ENCODE measurements around the gene IFNL4. TPM values are rescaled to one million over a fixed set of nuclear protein-coding genes. Genes with fewer than 3 reads are reported as not detected.
A peak's percentile ranks its signal among the peaks of the same experiment; 100 is the strongest.

IFNL4 gene
- total RNA-seq, 1 donor from 2014 or later: not detected

DNA sequence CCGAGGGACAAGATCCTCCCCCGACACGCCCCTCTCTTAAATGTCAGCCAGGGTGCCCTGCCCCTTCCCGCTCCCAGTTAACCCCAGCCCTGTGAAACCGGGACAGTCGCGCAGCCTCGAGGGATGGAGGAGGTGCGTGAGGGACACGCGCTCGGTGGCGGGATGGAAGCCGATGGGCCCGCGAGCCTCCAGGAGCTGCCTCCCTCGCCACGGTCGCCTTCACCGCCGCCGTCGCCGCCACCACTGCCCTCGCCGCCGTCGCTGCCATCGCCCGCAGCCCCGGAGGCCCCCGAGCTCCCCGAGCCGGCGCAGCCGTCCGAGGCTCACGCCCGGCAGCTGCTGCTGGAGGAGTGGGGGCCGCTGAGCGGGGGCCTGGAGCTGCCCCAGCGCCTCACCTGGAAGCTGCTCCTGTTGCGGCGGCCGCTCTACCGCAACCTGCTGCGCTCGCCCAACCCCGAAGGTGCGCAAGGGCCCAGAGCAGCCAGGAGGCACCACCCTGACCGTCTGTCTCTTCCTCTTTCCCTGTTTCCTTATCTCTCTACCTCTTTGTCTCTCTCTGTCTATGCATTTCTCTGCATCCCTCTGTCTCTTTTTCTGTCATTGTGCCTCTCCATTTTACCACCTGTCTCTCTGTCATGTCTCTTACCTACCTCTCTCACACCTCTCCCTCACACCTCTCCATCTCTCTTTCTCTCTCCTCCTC lies 51.6 kb downstream of the IFNL4 start, which contains the start of gene NCCRP1:
Gene NCCRP1, plus strand, starts transcription at position 105 of the 703 bp plus-strand sequence. Its CDS starts 19 bp downstream, at position 124.
- peak; percentile 84 for DNase-seq (ENCODE audit: low spot score)
- Mint-ChIP-seq H3K27me3 (ENCODE audit: insufficient read depth, low read depth) (peaks cover 40% of the 10 kb centered on the region), H3K9me3 (no peaks in the 10 kb centered on the region), H3K27ac (no peak within 1 kb of the TSS), H3K36me3 (no peaks in the 10 kb centered on the region), H3K4me1 (peaks cover 40% of the 10 kb centered on the region), H3K4me3 (peak within 1 kb of the TSS; percentile 74)
- peak within 1 kb of the TSS; percentile 46 for H3K4me3 ChIP-seq
- peak; percentile 66 for TF ChIP-seq EZH2 (IDR thresholded peaks at IDR 0.05)
- no peak for TF ChIP-seq EZH2phosphoT487 (IDR thresholded peaks at IDR 0.05)
- TF ChIP-seq CTCF (IDR thresholded peaks at IDR 0.05): no peak
- no peaks in the 10 kb centered on the region for H4K20me1 ChIP-seq (ENCODE audit: low read depth)
- H3K79me2 ChIP-seq (ENCODE audit: low read depth): no peaks in the 10 kb centered on the region
- no peaks in the 10 kb centered on the region for H3K9me3 ChIP-seq (ENCODE audit: low read depth)
- peaks cover 45% of the 10 kb centered on the region for H3K27me3 ChIP-seq
- no peak within 1 kb of the TSS for H3K9ac ChIP-seq
- no peaks in the 10 kb centered on the region for H3K36me3 ChIP-seq
- H3K4me1 ChIP-seq: peaks cover 6% of the 10 kb centered on the region
- peak within 1 kb of the TSS; percentile 86 for H3K4me2 ChIP-seq
- peaks cover 17% of the 10 kb centered on the region for H3F3A ChIP-seq (ENCODE audit: low read depth)
- no peak within 1 kb of the TSS for H3K27ac ChIP-seq
- peak within 1 kb of the TSS; percentile 82 for H2AFZ ChIP-seq (replicated peaks)

- H3K27ac Mint-ChIP-seq: no peak overlapping the region
- no peaks in the 10 kb centered on the region for H3K36me3 ChIP-seq
- peak overlapping the region; percentile 74 for H3K4me3 Mint-ChIP-seq
- H3K4me1 ChIP-seq: peaks cover 6% of the 10 kb centered on the region
- peaks cover 36% of the 10 kb centered on the region for H3K27me3 Mint-ChIP-seq (ENCODE audit: insufficient read depth, low read depth)
- peaks cover 17% of the 10 kb centered on the region for H3F3A ChIP-seq (ENCODE audit: low read depth)
- H3K9ac ChIP-seq: no peak overlapping the region
- no peaks in the 10 kb centered on the region for H3K9me3 Mint-ChIP-seq
- peak; percentile 77 for DNase-seq (ENCODE audit: low spot score)
- TF ChIP-seq EZH2phosphoT487 (IDR thresholded peaks at IDR 0.05): no peak
- TF ChIP-seq CTCF (IDR thresholded peaks at IDR 0.05): no peak
- TF ChIP-seq EZH2 (IDR thresholded peaks at IDR 0.05): no peak
- H3K27me3 ChIP-seq: peaks cover 45% of the 10 kb centered on the region
- H3K4me2 ChIP-seq: peak overlapping the region; percentile 86
- no peaks in the 10 kb centered on the region for H3K9me3 ChIP-seq (ENCODE audit: low read depth)
- H3K79me2 ChIP-seq (ENCODE audit: low read depth): no peaks in the 10 kb centered on the region
- H3K4me3 ChIP-seq: peak overlapping the region; percentile 46
- peak overlapping the region; percentile 82 for H2AFZ ChIP-seq (replicated peaks)
- no peak overlapping the region for H3K27ac ChIP-seq
- no peaks in the 10 kb centered on the region for H4K20me1 ChIP-seq (ENCODE audit: low read depth)
- H3K4me1 Mint-ChIP-seq: peaks cover 36% of the 10 kb centered on the region
- H3K36me3 Mint-ChIP-seq: no peaks in the 10 kb centered on the region
Observed at GRCh38 chr19:39196320-39196719, 52.3 kb downstream of the IFNL4 start.

Other genes starting within 250 kb of the IFNL4 start
- 3.1 and 7.9 TPM in 2 replicates for gene FBXO27, start 216.3 kb downstream of the IFNL4 start, total RNA-seq (ENCODE audit: low replicate concordance)
- gene ACP7, start 164.5 kb downstream of the IFNL4 start, total RNA-seq (ENCODE audit: low replicate concordance): 0.22 TPM in 1 of 2 replicates, not detected in the other
- gene PAK4, start 123.1 kb downstream of the IFNL4 start, total RNA-seq (ENCODE audit: low replicate concordance): 9.7 and 34.3 TPM in 2 replicates
- gene NCCRP1, start 51.9 kb downstream of the IFNL4 start, total RNA-seq (ENCODE audit: low replicate concordance): 1.0 and 1.9 TPM in 2 replicates
- gene SYCN, start 44.6 kb downstream of the IFNL4 start, total RNA-seq (ENCODE audit: low replicate concordance): not detected in 2 replicates
- gene IFNL3, start 3.9 kb downstream of the IFNL4 start, total RNA-seq (ENCODE audit: low replicate concordance): not detected in 2 replicates
- not detected in 2 replicates for gene IFNL2, start 19.5 kb upstream of the IFNL4 start, total RNA-seq (ENCODE audit: low replicate concordance)
- not detected in 2 replicates for gene IFNL1, start 47.6 kb upstream of the IFNL4 start, total RNA-seq (ENCODE audit: low replicate concordance)
- gene LRFN1, start 72.0 kb upstream of the IFNL4 start, total RNA-seq (ENCODE audit: low replicate concordance): 0.17 and 4.3 TPM in 2 replicates
- gene GMFG, start 87.2 kb upstream of the IFNL4 start, total RNA-seq (ENCODE audit: low replicate concordance): 0.43 TPM in 1 of 2 replicates, not detected in the other
- gene SAMD4B, start 93.6 kb upstream of the IFNL4 start, total RNA-seq (ENCODE audit: low replicate concordance): 32.8 and 105 TPM in 2 replicates
- 15.6 and 29.1 TPM in 2 replicates for gene PAF1, start 142.2 kb upstream of the IFNL4 start, total RNA-seq (ENCODE audit: low replicate concordance)
- gene MED29, start 142.5 kb upstream of the IFNL4 start, total RNA-seq (ENCODE audit: low replicate concordance): 27.0 and 28.2 TPM in 2 replicates
- 1.2 TPM in 1 of 2 replicates, not detected in the other for gene ZFP36, start 158.0 kb upstream of the IFNL4 start, total RNA-seq (ENCODE audit: low replicate concordance)
- 10.7 and 46.9 TPM in 2 replicates for gene PLEKHG2, start 163.8 kb upstream of the IFNL4 start, total RNA-seq (ENCODE audit: low replicate concordance)
- gene RPS16, start 187.1 kb upstream of the IFNL4 start, total RNA-seq (ENCODE audit: low replicate concordance): 94.8 and 268 TPM in 2 replicates
- 48.5 and 84.3 TPM in 2 replicates for gene SUPT5H, start 196.7 kb upstream of the IFNL4 start, total RNA-seq (ENCODE audit: low replicate concordance)
- 39.9 and 79.3 TPM in 2 replicates for gene TIMM50, start 232.0 kb upstream of the IFNL4 start, total RNA-seq (ENCODE audit: low replicate concordance)

Measured in neural progenitor cell (in vitro differentiated cells).